Neural cell (in vitro differentiated cells): ENCODE measurements around the gene PKN2.

ENCODE experiments used
- EP300 ChIP-seq: fragments of 450-650 bp; conservative IDR thresholded peaks from 2 replicates; pipeline ENCODE4 v1.6.1; 2014; ENCODE audit warnings: antibody characterized with exemption, mild to moderate bottlenecking, moderate library complexity; ENCODE audit not compliant: poor library complexity, severe bottlenecking
- EZH2 ChIP-seq: fragments of 200-600, 300-800 bp; shearing (Covaris generic), sonication (generic); IDR thresholded peaks from 2 replicates; pipeline ENCODE4 v1.6.1; 2014; ENCODE audit warnings: antibody characterized with exemption, low read length, borderline replicate concordance, mild to moderate bottlenecking; ENCODE audit not compliant: insufficient read depth, poor library complexity, severe bottlenecking
- MXI1 ChIP-seq: fragments of 450-650 bp; conservative IDR thresholded peaks from 2 replicates; pipeline ENCODE4 v1.6.1; 2014; ENCODE audit warnings: antibody characterized with exemption, mild to moderate bottlenecking; ENCODE audit not compliant: poor library complexity, severe bottlenecking
- POLR2AphosphoS5 ChIP-seq: IDR thresholded peaks from 2 replicates; pipeline ENCODE4 v1.6.1; 2012
- REST ChIP-seq: IDR thresholded peaks from 2 replicates; pipeline ENCODE4 v1.6.1; 2012; ENCODE audit warnings: borderline replicate concordance
- TAF1 ChIP-seq: IDR thresholded peaks from 2 replicates; pipeline ENCODE4 v1.6.1; 2012; ENCODE audit warnings: low read depth
- TF ChIP-seq, protein P1 (sequence below): fragments of 450-650 bp; IDR thresholded peaks from 2 replicates; pipeline ENCODE4 v1.5.1; 2014; ENCODE audit warnings: antibody characterized with exemption, mild to moderate bottlenecking, moderate library complexity; ENCODE audit not compliant: poor library complexity, severe bottlenecking

GRCh38 chr1:88673446-88673845 lies 10.6 kb upstream of the PKN2 start:
- TF ChIP-seq EP300 (no peak), EZH2 (no peak), TAF1 (no peak), REST (no peak), MXI1 (no peak), POLR2AphosphoS5 (no peak)
- TF ChIP-seq, protein P1, sequence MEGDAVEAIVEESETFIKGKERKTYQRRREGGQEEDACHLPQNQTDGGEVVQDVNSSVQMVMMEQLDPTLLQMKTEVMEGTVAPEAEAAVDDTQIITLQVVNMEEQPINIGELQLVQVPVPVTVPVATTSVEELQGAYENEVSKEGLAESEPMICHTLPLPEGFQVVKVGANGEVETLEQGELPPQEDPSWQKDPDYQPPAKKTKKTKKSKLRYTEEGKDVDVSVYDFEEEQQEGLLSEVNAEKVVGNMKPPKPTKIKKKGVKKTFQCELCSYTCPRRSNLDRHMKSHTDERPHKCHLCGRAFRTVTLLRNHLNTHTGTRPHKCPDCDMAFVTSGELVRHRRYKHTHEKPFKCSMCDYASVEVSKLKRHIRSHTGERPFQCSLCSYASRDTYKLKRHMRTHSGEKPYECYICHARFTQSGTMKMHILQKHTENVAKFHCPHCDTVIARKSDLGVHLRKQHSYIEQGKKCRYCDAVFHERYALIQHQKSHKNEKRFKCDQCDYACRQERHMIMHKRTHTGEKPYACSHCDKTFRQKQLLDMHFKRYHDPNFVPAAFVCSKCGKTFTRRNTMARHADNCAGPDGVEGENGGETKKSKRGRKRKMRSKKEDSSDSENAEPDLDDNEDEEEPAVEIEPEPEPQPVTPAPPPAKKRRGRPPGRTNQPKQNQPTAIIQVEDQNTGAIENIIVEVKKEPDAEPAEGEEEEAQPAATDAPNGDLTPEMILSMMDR, result no peak
